GM19351 (cell line): ENCODE results near the gene ESYT2.

Experiments used
- ATAC-seq: cut with Tn5 transposase; IDR thresholded peaks from one replicate; pipeline ENCODE4 v1.9.1; 2021; ENCODE audit warnings: mild to moderate bottlenecking, moderate library complexity; ENCODE audit not compliant: unreplicated experiment

ESYT2 gene

GRCh38 chr7:158746957-158747356, 82.4 kb downstream of the ESYT2 start:
- ATAC-seq: no peak

GRCh38 chr7:158745057-158745715, 84.1 kb downstream of the ESYT2 start:
- ATAC-seq: no peak

- ATAC-seq: no peak
Observed at GRCh38 chr7:158744070-158744469, 85.2 kb downstream of the ESYT2 start.

- ATAC-seq: no peak
Observed at GRCh38 chr7:158743219-158743618, 86.1 kb downstream of the ESYT2 start.

- no peak for ATAC-seq
Observed at GRCh38 chr7:158742065-158742821, 87.1 kb downstream of the ESYT2 start.

- no peak for ATAC-seq
Observed at GRCh38 chr7:158741294-158741666, 88.0 kb downstream of the ESYT2 start.

- ATAC-seq: no peak
Observed at GRCh38 chr7:158740657-158741293, 88.5 kb downstream of the ESYT2 start.

- ATAC-seq: no peak
Observed at GRCh38 chr7:158740013-158740656, 89.2 kb downstream of the ESYT2 start.

- ATAC-seq: no peak
Observed at GRCh38 chr7:158738841-158739240, 90.5 kb downstream of the ESYT2 start.

- ATAC-seq: no peak
Observed at GRCh38 chr7:158737064-158737695, 92.1 kb downstream of the ESYT2 start.

- no peak for ATAC-seq
Observed at GRCh38 chr7:158735935-158736334, 93.4 kb downstream of the ESYT2 start.

- no peak for ATAC-seq
Observed at GRCh38 chr7:158734861-158735260, 94.4 kb downstream of the ESYT2 start.

GRCh38 chr7:158733775-158734494, 95.4 kb downstream of the ESYT2 start:
- ATAC-seq: no peak

- no peak for ATAC-seq
Observed at GRCh38 chr7:158733220-158733519, 96.1 kb downstream of the ESYT2 start.

- ATAC-seq: no peak
Observed at GRCh38 chr7:158732494-158733219, 96.7 kb downstream of the ESYT2 start.

- no peak for ATAC-seq
Observed at GRCh38 chr7:158731761-158732160, 97.5 kb downstream of the ESYT2 start.

GRCh38 chr7:158730383-158731346, 98.6 kb downstream of the ESYT2 start:
- no peak for ATAC-seq

GRCh38 chr7:158729646-158730382, 99.5 kb downstream of the ESYT2 start:
- ATAC-seq: no peak
